GM23338 (cell line): ENCODE data around the gene IL18R1. TPM values are rescaled to one million over a fixed set of nuclear protein-coding genes. Genes with fewer than 3 reads are reported as not detected.

Source experiments
- ATAC-seq: fragments of 200-7000 bp; cut with Tn5 transposase; 3 replicates; pipeline ENCODE4 v1.9.1; 2020
- DNase-seq: peaks from one replicate; pipeline ENCODE4 v3.0.0-alpha.2; 2015; ENCODE audit warnings: low spot score
- H2AFZ ChIP-seq: fragments of 200-600 bp; sonication (generic); 2 replicates; pipeline ENCODE4 v1.8.0; 2016; ENCODE audit warnings: antibody characterized with exemption, mild to moderate bottlenecking, moderate library complexity
- H3F3A ChIP-seq: fragments of 200-600 bp; sonication (generic); replicated peaks from 2 replicates; pipeline ENCODE4 v1.8.0; 2017; ENCODE audit warnings: antibody characterized with exemption, mixed run types, low read depth
- H3K27ac ChIP-seq: fragments of 200-600 bp; sonication (generic); 2 replicates; pipeline ENCODE4 v1.6.1; 2016; ENCODE audit warnings: low read depth
- H3K27me3 ChIP-seq: fragments of 200-600 bp; sonication (generic); 2 replicates; pipeline ENCODE4 v1.8.0; 2016; ENCODE audit warnings: mild to moderate bottlenecking, mixed run types, moderate library complexity; ENCODE audit not compliant: insufficient read depth
- H3K36me3 ChIP-seq: fragments of 200-600 bp; sonication (generic); 2 replicates; pipeline ENCODE4 v1.8.0; 2016; ENCODE audit warnings: mild to moderate bottlenecking; ENCODE audit not compliant: insufficient read depth
- H3K4me1 ChIP-seq: fragments of 200-600 bp; sonication (generic); 2 replicates; pipeline ENCODE4 v1.8.0; 2016; ENCODE audit warnings: mild to moderate bottlenecking, moderate library complexity; ENCODE audit not compliant: insufficient read depth
- H3K4me2 ChIP-seq: fragments of 200-600 bp; sonication (generic); 2 replicates; pipeline ENCODE4 v1.7.1; 2017; ENCODE audit warnings: mixed run types
- H3K4me3 ChIP-seq: fragments of 200-600 bp; sonication (generic); 2 replicates; pipeline ENCODE4 v1.6.1; 2016; ENCODE audit warnings: mixed run types
- H3K79me2 ChIP-seq: fragments of 200-600 bp; sonication (generic); replicated peaks from 2 replicates; pipeline ENCODE4 v1.8.0; 2017; ENCODE audit warnings: mild to moderate bottlenecking; ENCODE audit not compliant: insufficient read depth
- H3K9me2 ChIP-seq: fragments of 200-600 bp; sonication (generic); 2 replicates; pipeline ENCODE4 v1.8.0; 2017; ENCODE audit not compliant: insufficient read depth
- H4K20me1 ChIP-seq: fragments of 200-600 bp; sonication (generic); replicated peaks from 2 replicates; pipeline ENCODE4 v1.8.0; 2017; ENCODE audit warnings: mild to moderate bottlenecking; ENCODE audit not compliant: insufficient read depth
- H3K27ac Mint-ChIP-seq: 2 replicates; pipeline ENCODE4 v1.8.0; 2020; ENCODE audit warnings: inconsistent platforms, mild to moderate bottlenecking, moderate library complexity, mixed read lengths
- H3K27me3 Mint-ChIP-seq: 3 replicates; pipeline ENCODE4 v1.8.0; 2022; ENCODE audit warnings: low read depth, mild to moderate bottlenecking, moderate library complexity, mixed read lengths, inconsistent platforms; ENCODE audit not compliant: insufficient read depth, poor library complexity
- H3K36me3 Mint-ChIP-seq: 3 replicates; pipeline ENCODE4 v1.8.0; 2021; ENCODE audit warnings: low read depth, mild to moderate bottlenecking, inconsistent platforms, moderate library complexity, mixed read lengths
- H3K4me1 Mint-ChIP-seq: 3 replicates; pipeline ENCODE4 v1.8.0; 2020; ENCODE audit warnings: mild to moderate bottlenecking, inconsistent platforms, mixed read lengths
- H3K4me3 Mint-ChIP-seq: 3 replicates; pipeline ENCODE4 v1.8.0; 2021; ENCODE audit warnings: moderate library complexity, mild to moderate bottlenecking, inconsistent platforms, mixed read lengths
- H3K9me3 Mint-ChIP-seq: 3 replicates; pipeline ENCODE4 v1.8.0; 2020; ENCODE audit warnings: moderate library complexity, mild to moderate bottlenecking, inconsistent platforms, mixed read lengths
- CREB1 ChIP-seq: fragments of 250-450 bp; sonication (Bioruptor Pico); IDR thresholded peaks from 2 replicates; pipeline ENCODE4 v1.5.0; 2020; ENCODE audit warnings: low read depth, mild to moderate bottlenecking, moderate library complexity
- ZNF114 ChIP-seq: fragments of 250-450 bp; sonication (Bioruptor Pico); IDR thresholded peaks from 2 replicates; pipeline ENCODE4 v1.5.0; 2020; ENCODE audit warnings: mild to moderate bottlenecking, moderate library complexity
- polyA plus RNA-seq: library from polyadenylated mRNA; unstranded; fragments of >200 nt; fragmentation: Nextera tagmentation; extraction: Ambion mirVana; gene quantifications from 2 replicates; pipeline ENCODE4 v1.2.1, GENCODE V29; 2016
- total RNA-seq: library from RNA; depleted of rRNA; stranded (reverse); fragments of >200 nt; shearing (Covaris generic); gene quantifications from 2 replicates; pipeline ENCODE4 v1.2.3, GENCODE V29; 2014
- TF ChIP-seq, protein P1 (sequence below): IDR thresholded peaks from 2 replicates; pipeline ENCODE4 v1.6.1; 2016; ENCODE audit warnings: antibody characterized with exemption
- TF ChIP-seq, protein P2 (sequence below): IDR thresholded peaks from one replicate; pipeline ENCODE4 v1.6.1; 2018; ENCODE audit warnings: antibody characterized with exemption; ENCODE audit not compliant: unreplicated experiment
- TF ChIP-seq, protein P3 (sequence below), 2 experiments: fragments of 200-600 bp in 1 of 2; sonication (generic) in 1 of 2; conservative IDR thresholded peaks; 2 replicates each; pipeline versions ENCODE4 v1.5.1 to v1.6.1; 2016 to 2017; ENCODE audit warnings: antibody characterized with exemption in 2 of 2, low read depth in 2 of 2, mild to moderate bottlenecking in 2 of 2, moderate library complexity in 1 of 2
- TF ChIP-seq, protein P4 (sequence below): fragments of 250-450 bp; sonication (Bioruptor Pico); IDR thresholded peaks from 2 replicates; pipeline ENCODE4 v1.5.0; 2020; ENCODE audit warnings: mild to moderate bottlenecking, moderate library complexity

Gene IL18R1
- total and polyA plus RNA-seq, 2 experiments from 2014 or later: 0.17 to 0.39 TPM

DNA sequence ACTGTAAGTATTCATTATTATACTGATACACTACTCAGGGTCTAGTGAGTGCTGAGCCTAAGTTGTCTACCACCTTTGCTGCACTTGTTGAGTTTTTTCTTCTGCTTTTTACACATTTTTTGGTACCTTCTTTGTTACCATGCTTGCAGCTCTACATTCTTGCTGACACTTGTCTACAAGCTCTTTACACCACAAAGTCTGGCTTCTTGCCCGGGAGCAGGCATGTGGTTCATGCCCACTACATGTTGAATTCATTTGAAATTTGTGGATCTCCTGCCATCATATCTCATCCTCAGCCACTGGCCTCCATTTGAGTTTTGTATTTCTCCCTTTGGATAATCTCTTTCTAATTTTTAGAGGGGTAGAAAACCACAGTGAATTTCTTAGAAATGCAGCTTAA is 29.9 kb downstream of the IL18R1 start (continued):
- TF ChIP-seq, protein P1, sequence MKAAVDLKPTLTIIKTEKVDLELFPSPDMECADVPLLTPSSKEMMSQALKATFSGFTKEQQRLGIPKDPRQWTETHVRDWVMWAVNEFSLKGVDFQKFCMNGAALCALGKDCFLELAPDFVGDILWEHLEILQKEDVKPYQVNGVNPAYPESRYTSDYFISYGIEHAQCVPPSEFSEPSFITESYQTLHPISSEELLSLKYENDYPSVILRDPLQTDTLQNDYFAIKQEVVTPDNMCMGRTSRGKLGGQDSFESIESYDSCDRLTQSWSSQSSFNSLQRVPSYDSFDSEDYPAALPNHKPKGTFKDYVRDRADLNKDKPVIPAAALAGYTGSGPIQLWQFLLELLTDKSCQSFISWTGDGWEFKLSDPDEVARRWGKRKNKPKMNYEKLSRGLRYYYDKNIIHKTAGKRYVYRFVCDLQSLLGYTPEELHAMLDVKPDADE: no peak
- TF ChIP-seq ZNF114 (CRISPR knock-in tag) (no peak), CREB1 (CRISPR knock-in tag) (no peak)
- TF ChIP-seq, protein P2, sequence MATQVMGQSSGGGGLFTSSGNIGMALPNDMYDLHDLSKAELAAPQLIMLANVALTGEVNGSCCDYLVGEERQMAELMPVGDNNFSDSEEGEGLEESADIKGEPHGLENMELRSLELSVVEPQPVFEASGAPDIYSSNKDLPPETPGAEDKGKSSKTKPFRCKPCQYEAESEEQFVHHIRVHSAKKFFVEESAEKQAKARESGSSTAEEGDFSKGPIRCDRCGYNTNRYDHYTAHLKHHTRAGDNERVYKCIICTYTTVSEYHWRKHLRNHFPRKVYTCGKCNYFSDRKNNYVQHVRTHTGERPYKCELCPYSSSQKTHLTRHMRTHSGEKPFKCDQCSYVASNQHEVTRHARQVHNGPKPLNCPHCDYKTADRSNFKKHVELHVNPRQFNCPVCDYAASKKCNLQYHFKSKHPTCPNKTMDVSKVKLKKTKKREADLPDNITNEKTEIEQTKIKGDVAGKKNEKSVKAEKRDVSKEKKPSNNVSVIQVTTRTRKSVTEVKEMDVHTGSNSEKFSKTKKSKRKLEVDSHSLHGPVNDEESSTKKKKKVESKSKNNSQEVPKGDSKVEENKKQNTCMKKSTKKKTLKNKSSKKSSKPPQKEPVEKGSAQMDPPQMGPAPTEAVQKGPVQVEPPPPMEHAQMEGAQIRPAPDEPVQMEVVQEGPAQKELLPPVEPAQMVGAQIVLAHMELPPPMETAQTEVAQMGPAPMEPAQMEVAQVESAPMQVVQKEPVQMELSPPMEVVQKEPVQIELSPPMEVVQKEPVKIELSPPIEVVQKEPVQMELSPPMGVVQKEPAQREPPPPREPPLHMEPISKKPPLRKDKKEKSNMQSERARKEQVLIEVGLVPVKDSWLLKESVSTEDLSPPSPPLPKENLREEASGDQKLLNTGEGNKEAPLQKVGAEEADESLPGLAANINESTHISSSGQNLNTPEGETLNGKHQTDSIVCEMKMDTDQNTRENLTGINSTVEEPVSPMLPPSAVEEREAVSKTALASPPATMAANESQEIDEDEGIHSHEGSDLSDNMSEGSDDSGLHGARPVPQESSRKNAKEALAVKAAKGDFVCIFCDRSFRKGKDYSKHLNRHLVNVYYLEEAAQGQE: no peak

DNA sequence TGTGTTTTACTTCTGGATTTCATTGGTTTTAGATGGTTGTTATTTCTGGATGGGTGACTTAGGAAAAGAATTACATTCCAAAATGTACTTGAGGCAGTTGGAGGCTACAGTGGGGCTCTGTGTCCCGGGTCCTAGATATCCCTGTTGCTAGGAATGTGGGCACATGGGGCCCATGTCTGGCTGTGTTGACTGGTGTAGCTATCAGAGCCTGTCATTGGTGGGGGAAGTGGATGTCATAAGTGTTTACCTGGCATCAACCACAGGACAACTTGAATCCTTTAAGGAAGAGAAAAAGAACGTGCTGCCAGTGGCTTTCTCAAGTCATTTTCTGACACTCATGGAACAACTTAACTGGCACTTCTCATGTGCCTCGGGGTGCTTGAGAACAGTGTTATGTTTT is 30.4 kb downstream of the IL18R1 start:
- Histone ChIP-seq H3K4me3 (no peak overlapping the region), H3K36me3 (no peaks in the 10 kb centered on the region), H3K9me2 (0 out of 2 replicates have a peak, but pooled peaks cover 3% of the 10 kb centered on the region), H3K79me2 (no peaks in the 10 kb centered on the region), H3K27me3 (no peaks in the 10 kb centered on the region), H3F3A (no peaks in the 10 kb centered on the region), H2AFZ (no peak overlapping the region), H3K27ac (no peak overlapping the region), H4K20me1 (no peaks in the 10 kb centered on the region), H3K4me1 (no peaks in the 10 kb centered on the region), H3K4me2 (no peak overlapping the region)
- DNase-seq: no peak
- no peak overlapping the region for H3K27ac Mint-ChIP-seq
- no peak for ATAC-seq
- no peaks in the 10 kb centered on the region for H3K4me1 Mint-ChIP-seq
- H3K27me3 Mint-ChIP-seq: no peaks in the 10 kb centered on the region
- H3K9me3 Mint-ChIP-seq: peaks cover 35% of the 10 kb centered on the region
- H3K36me3 Mint-ChIP-seq: peaks cover 8% of the 10 kb centered on the region
- no peak overlapping the region for H3K4me3 Mint-ChIP-seq
- TF ChIP-seq, protein P3, sequence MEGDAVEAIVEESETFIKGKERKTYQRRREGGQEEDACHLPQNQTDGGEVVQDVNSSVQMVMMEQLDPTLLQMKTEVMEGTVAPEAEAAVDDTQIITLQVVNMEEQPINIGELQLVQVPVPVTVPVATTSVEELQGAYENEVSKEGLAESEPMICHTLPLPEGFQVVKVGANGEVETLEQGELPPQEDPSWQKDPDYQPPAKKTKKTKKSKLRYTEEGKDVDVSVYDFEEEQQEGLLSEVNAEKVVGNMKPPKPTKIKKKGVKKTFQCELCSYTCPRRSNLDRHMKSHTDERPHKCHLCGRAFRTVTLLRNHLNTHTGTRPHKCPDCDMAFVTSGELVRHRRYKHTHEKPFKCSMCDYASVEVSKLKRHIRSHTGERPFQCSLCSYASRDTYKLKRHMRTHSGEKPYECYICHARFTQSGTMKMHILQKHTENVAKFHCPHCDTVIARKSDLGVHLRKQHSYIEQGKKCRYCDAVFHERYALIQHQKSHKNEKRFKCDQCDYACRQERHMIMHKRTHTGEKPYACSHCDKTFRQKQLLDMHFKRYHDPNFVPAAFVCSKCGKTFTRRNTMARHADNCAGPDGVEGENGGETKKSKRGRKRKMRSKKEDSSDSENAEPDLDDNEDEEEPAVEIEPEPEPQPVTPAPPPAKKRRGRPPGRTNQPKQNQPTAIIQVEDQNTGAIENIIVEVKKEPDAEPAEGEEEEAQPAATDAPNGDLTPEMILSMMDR (conservative IDR thresholded peaks at IDR 0.05; ENCODE audit: low read depth in 2 of 2): no peak
- TF ChIP-seq, protein P1: no peak
- TF ChIP-seq, protein P4, sequence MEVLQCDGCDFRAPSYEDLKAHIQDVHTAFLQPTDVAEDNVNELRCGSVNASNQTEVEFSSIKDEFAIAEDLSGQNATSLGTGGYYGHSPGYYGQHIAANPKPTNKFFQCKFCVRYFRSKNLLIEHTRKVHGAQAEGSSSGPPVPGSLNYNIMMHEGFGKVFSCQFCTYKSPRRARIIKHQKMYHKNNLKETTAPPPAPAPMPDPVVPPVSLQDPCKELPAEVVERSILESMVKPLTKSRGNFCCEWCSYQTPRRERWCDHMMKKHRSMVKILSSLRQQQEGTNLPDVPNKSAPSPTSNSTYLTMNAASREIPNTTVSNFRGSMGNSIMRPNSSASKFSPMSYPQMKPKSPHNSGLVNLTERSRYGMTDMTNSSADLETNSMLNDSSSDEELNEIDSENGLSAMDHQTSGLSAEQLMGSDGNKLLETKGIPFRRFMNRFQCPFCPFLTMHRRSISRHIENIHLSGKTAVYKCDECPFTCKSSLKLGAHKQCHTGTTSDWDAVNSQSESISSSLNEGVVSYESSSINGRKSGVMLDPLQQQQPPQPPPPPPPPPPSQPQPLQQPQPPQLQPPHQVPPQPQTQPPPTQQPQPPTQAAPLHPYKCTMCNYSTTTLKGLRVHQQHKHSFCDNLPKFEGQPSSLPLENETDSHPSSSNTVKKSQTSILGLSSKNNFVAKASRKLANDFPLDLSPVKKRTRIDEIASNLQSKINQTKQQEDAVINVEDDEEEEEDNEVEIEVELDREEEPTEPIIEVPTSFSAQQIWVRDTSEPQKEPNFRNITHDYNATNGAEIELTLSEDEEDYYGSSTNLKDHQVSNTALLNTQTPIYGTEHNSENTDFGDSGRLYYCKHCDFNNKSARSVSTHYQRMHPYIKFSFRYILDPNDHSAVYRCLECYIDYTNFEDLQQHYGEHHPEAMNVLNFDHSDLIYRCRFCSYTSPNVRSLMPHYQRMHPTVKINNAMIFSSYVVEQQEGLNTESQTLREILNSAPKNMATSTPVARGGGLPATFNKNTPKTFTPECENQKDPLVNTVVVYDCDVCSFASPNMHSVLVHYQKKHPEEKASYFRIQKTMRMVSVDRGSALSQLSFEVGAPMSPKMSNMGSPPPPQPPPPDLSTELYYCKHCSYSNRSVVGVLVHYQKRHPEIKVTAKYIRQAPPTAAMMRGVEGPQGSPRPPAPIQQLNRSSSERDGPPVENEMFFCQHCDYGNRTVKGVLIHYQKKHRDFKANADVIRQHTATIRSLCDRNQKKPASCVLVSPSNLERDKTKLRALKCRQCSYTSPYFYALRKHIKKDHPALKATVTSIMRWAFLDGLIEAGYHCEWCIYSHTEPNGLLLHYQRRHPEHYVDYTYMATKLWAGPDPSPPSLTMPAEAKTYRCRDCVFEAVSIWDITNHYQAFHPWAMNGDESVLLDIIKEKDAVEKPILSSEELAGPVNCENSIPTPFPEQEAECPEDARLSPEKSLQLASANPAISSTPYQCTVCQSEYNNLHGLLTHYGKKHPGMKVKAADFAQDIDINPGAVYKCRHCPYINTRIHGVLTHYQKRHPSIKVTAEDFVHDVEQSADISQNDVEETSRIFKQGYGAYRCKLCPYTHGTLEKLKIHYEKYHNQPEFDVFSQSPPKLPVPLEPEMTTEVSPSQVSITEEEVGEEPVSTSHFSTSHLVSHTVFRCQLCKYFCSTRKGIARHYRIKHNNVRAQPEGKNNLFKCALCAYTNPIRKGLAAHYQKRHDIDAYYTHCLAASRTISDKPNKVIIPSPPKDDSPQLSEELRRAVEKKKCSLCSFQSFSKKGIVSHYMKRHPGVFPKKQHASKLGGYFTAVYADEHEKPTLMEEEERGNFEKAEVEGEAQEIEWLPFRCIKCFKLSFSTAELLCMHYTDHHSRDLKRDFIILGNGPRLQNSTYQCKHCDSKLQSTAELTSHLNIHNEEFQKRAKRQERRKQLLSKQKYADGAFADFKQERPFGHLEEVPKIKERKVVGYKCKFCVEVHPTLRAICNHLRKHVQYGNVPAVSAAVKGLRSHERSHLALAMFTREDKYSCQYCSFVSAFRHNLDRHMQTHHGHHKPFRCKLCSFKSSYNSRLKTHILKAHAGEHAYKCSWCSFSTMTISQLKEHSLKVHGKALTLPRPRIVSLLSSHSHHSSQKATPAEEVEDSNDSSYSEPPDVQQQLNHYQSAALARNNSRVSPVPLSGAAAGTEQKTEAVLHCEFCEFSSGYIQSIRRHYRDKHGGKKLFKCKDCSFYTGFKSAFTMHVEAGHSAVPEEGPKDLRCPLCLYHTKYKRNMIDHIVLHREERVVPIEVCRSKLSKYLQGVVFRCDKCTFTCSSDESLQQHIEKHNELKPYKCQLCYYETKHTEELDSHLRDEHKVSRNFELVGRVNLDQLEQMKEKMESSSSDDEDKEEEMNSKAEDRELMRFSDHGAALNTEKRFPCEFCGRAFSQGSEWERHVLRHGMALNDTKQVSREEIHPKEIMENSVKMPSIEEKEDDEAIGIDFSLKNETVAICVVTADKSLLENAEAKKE (CRISPR knock-in tag): no peak
- TF ChIP-seq, protein P2: no peak
- no peak for TF ChIP-seq ZNF114 (CRISPR knock-in tag)
